ENCODE measurements around the gene STMND1.
"Not testable (repeated sequence)": the region's sequence is repeated elsewhere in the genome, so short reads cannot be mapped to it uniquely, and the experiment has no call there.

The STMND1 gene

DNA sequence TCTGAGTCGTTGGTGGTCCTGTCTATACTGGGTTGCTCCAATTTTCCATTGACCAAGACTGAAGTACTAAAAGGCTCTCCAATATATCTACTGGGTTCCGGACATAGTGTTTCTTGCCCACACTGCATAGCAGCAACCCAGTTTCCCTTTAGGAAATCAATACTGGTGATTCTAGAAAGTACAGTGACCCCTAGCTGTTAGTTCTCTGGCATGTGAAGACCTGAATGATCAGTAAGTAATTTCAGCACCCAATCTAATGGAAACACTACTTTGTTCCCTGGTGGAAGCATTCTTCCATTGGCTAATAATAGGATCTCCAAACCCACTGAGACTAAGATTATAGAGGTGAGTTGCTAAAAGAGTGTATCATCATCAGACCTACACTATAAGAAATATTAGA is 40.8 kb upstream of the STMND1 start:
- TF ChIP-seq, protein P1, sequence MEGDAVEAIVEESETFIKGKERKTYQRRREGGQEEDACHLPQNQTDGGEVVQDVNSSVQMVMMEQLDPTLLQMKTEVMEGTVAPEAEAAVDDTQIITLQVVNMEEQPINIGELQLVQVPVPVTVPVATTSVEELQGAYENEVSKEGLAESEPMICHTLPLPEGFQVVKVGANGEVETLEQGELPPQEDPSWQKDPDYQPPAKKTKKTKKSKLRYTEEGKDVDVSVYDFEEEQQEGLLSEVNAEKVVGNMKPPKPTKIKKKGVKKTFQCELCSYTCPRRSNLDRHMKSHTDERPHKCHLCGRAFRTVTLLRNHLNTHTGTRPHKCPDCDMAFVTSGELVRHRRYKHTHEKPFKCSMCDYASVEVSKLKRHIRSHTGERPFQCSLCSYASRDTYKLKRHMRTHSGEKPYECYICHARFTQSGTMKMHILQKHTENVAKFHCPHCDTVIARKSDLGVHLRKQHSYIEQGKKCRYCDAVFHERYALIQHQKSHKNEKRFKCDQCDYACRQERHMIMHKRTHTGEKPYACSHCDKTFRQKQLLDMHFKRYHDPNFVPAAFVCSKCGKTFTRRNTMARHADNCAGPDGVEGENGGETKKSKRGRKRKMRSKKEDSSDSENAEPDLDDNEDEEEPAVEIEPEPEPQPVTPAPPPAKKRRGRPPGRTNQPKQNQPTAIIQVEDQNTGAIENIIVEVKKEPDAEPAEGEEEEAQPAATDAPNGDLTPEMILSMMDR (IDR thresholded peaks at IDR 0.05; ENCODE audit: low read depth, low read length): no peak
- Histone ChIP-seq H3K27ac (no peak overlapping the region), H3K36me3 (no peaks in the 10 kb centered on the region)

DNA sequence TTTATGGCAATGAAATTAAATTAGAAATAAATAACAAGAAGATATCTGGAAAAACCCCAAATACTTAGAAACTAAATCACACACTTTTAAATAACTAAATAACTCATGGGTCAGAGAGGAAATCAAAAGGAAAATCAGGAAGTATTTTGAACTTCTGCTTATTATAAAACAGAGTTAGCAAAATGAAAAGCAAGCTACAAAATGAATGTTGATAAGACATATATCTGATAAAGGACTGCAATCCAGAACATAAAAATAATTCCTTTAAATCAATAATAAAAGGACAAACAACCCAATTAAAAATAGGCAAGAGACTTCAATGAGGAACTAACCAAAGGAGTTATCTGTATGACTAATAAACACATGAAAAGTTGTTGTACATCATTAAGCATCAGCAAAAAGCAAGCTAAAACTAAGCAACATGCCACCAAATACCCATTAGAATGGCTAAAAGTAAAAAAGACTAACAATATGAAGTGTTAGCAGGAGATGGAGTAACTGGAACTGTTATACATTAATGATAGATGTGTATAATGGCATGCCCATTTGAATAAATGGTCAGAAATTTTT is 38.9 kb upstream of the STMND1 start:
- no peak for DNase-seq
- Histone ChIP-seq H3K27ac (no peak overlapping the region), H3K27me3 (ENCODE audit: insufficient read depth, low read depth, severe bottlenecking) (no peaks in the 10 kb centered on the region), H3K36me3 (no peaks in the 10 kb centered on the region), H3K9me3 (ENCODE audit: severe bottlenecking) (no peaks in the 10 kb centered on the region), H3K4me3 (ENCODE audit: low read depth, low read length) (no peak overlapping the region)
- TF ChIP-seq, protein P1 (IDR thresholded peaks at IDR 0.05; ENCODE audit: low read depth, low read length): no peak

More for the DNA sequence above, 40.8 kb upstream of the STMND1 start:
- H3K27me3 ChIP-seq (ENCODE audit: insufficient read depth, low read depth, severe bottlenecking): no peaks in the 10 kb centered on the region
- no peaks in the 10 kb centered on the region for H3K9me3 ChIP-seq (ENCODE audit: severe bottlenecking)
- no peak for DNase-seq
- H3K4me3 ChIP-seq (ENCODE audit: low read depth, low read length): no peak overlapping the region

DNA sequence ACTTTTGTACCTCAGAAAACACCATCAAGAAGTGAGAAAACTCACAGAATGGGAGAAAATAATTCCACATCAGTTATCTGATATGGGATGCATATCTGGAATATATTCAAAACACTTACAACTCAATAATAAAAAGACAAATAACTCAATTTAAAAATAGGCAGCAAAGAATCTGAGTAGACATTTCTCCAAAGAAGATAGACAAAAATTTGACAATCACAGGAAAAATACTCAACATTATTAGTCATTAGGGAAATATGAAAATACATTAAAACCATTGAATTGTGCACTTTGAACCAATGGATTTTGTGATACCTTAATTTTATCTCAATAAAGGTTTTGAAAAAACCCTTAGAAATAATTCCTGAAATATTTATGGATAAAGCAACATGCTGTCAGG is 36.9 kb upstream of the STMND1 start:
- H3K27me3 ChIP-seq (ENCODE audit: insufficient read depth, low read depth, severe bottlenecking): no peaks in the 10 kb centered on the region
- H3K27ac ChIP-seq: no peak overlapping the region
- H3K4me3 ChIP-seq (ENCODE audit: low read depth, low read length): no peak overlapping the region
- no peak for DNase-seq
- H3K9me3 ChIP-seq (ENCODE audit: severe bottlenecking): peaks cover 12% of the 10 kb centered on the region
- TF ChIP-seq, protein P1 (IDR thresholded peaks at IDR 0.05; ENCODE audit: low read depth, low read length): no peak
- no peaks in the 10 kb centered on the region for H3K36me3 ChIP-seq

DNA sequence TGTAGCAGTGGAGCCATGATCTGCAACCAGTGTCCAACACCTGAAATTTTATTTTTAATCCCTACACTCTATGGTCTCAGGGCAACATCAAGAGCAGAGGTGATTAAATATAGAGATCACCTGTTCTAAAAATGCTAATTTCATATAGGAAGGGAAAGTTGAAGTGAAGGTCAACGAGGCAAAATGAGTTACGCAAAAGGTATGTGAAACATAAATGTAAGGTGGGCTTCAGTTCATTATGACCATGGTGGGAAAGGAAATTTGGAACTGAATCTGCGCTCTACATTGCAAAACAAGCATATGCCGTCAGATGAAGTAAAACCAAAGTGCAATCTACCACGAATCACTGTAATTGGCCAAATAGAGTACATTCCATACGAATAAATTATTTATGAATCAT is 35.2 kb upstream of the STMND1 start:
- TF ChIP-seq, protein P1 (IDR thresholded peaks at IDR 0.05; ENCODE audit: low read depth, low read length): no peak

DNA sequence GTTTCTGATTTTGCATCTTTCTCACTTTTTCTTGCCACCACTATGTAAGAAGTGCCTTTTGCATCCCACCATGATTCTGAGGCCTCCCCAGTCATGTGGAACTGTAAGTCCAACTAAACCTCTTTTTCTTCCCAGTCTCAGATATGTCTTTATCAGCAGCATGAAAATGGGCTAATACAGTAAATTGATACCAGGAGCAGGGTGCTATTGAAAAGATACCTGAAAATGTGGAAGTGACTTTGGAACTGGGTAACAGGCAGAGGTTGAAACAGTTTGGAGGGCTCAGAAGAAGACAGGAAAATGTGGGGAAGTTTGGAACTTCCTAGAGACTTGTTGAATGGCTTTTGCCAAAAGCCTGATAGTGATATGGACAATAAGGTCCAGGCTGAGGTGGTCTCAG is 32.9 kb upstream of the STMND1 start:
- not testable (repeated sequence) for H3K36me3 ChIP-seq; H3K4me3 ChIP-seq (ENCODE audit: low read depth, low read length); H3K27ac ChIP-seq; DNase-seq
- peaks cover 11% of the 10 kb centered on the region for H3K27me3 ChIP-seq (ENCODE audit: insufficient read depth, low read depth, severe bottlenecking)
- peaks cover 25% of the 10 kb centered on the region for H3K9me3 ChIP-seq (ENCODE audit: severe bottlenecking)

More for the DNA sequence above, 35.2 kb upstream of the STMND1 start:
- H3K4me3 ChIP-seq (ENCODE audit: low read depth, low read length): no peak overlapping the region
- no peaks in the 10 kb centered on the region for H3K36me3 ChIP-seq
- peaks cover 7% of the 10 kb centered on the region for H3K27me3 ChIP-seq (ENCODE audit: insufficient read depth, low read depth, severe bottlenecking)
- H3K27ac ChIP-seq: no peak overlapping the region
- peaks cover 23% of the 10 kb centered on the region for H3K9me3 ChIP-seq (ENCODE audit: severe bottlenecking)
- no peak for DNase-seq

DNA sequence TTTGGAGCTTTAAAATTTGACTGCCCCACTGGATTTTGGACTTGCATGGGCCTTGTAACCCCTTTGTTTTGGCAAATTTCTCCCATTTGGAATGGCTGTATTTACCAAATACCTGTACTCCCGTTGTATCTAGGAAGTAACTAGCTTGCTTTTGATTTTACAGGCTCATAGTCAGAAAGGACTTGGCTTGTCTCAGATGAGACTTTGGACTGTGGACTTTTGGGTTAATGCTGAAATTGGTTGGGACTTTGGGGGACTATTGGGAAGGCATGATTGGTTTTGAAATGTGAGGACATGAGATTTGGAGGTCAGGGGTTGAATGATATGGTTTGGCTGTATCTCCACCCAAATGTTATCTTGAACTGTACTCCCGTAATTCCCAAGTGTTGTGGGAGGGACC is 31.4 kb upstream of the STMND1 start:
- DNase-seq: not testable (repeated sequence)

DNA sequence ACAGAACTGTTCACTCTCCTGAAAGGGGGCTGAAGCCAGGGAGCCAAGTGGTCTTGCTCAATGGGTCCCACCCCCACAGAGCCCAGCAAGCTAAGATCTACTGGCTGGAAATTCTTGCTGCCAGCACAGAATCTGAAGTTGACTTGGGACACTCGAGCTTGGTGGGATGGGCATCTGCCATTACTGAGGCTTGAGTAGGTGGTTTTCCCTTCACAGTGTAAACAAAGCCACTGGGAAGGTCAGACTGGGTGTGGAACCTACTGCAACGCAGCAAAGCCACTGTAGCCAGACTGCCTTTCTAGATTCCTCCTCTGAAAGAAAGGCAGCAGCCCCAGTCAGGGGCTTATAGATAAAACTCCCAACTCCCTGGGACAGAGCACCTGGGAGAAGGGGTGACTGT is 28.3 kb upstream of the STMND1 start:
- not testable (repeated sequence) for H3K27ac ChIP-seq; H3K36me3 ChIP-seq; H3K4me3 ChIP-seq (ENCODE audit: low read depth, low read length); DNase-seq
- peaks cover 28% of the 10 kb centered on the region for H3K27me3 ChIP-seq (ENCODE audit: insufficient read depth, low read depth, severe bottlenecking)
- H3K9me3 ChIP-seq (ENCODE audit: severe bottlenecking): peaks cover 29% of the 10 kb centered on the region

More for the DNA sequence above, 31.4 kb upstream of the STMND1 start:
- H3K27ac ChIP-seq; H3K36me3 ChIP-seq; H3K4me3 ChIP-seq (ENCODE audit: low read depth, low read length): not testable (repeated sequence)
- Histone ChIP-seq H3K9me3 (ENCODE audit: severe bottlenecking) (peaks cover 25% of the 10 kb centered on the region), H3K27me3 (ENCODE audit: insufficient read depth, low read depth, severe bottlenecking) (peaks cover 18% of the 10 kb centered on the region)

All from WERI-Rb-1 (cell line).